H1 (cell line): ENCODE data around the gene SLC20A1.

Source experiments
- CTCF ChIP-seq, 3 experiments: IDR thresholded peaks; 1 replicate in 2 of 3; 2 replicates in 1 of 3; pipeline versions ENCODE4 v1.5.1 to v1.6.1; 2011; ENCODE audit warnings: low read length in 3 of 3, mild to moderate bottlenecking in 3 of 3, inconsistent platforms in 2 of 3, low read depth in 1 of 3, moderate library complexity in 1 of 3; ENCODE audit not compliant: insufficient read depth in 1 of 3; ENCODE audit errors: control extremely low read depth in 1 of 3
- FOSL1 ChIP-seq: IDR thresholded peaks from 2 replicates; pipeline ENCODE4 v1.6.1; 2011; ENCODE audit warnings: mild to moderate bottlenecking, low read depth, low read length, moderate library complexity; ENCODE audit not compliant: insufficient read depth
- TF ChIP-seq, protein P1 (sequence below): IDR thresholded peaks from 2 replicates; pipeline ENCODE4 v1.6.1; 2011; ENCODE audit warnings: low read length, improper control_type of control experiment

GRCh38 chr2:112708968-112709367 is 63.2 kb downstream of the SLC20A1 start:
- TF ChIP-seq CTCF (IDR thresholded peaks at IDR 0.05; ENCODE audit: control extremely low read depth in 1 of 3, insufficient read depth in 1 of 3, low read depth in 1 of 3, low read length in 3 of 3), result no peak
- TF ChIP-seq FOSL1, result no peak
- TF ChIP-seq, protein P1, sequence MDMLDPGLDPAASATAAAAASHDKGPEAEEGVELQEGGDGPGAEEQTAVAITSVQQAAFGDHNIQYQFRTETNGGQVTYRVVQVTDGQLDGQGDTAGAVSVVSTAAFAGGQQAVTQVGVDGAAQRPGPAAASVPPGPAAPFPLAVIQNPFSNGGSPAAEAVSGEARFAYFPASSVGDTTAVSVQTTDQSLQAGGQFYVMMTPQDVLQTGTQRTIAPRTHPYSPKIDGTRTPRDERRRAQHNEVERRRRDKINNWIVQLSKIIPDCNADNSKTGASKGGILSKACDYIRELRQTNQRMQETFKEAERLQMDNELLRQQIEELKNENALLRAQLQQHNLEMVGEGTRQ, result no peak
